ENCODE results near the gene CNTN5. TPM values are rescaled to one million over a fixed set of nuclear protein-coding genes. Genes with fewer than 3 reads are reported as not detected.

Gene CNTN5
- polyA plus RNA-seq, 2 donors = not detected

DNA sequence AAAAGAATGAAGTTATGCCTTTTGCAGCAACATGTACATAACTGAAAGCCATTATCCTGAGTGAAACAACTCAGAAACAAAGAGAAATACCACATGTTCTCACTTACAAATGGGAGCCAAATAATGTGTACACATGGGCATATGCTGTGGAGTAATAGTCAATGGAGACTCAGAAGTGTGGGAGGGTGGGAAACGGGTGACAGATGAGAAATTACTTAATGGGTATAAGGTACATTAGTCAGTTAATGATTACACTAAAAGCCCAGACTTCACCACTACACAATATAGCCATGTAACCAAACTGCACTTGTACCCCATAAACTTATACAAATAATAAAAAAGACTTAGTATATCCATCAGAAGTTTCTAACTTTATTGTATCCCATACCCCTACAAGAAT, 992.3 kb downstream of the CNTN5 start:
- no peak overlapping the region for H3K4me3 ChIP-seq (ENCODE audit: low read depth in 1 of 2, low read length in 2 of 2)
- H3K27me3 ChIP-seq (ENCODE audit: control insufficient read depth in 1 of 2, insufficient read depth in 2 of 2, low read length in 2 of 2) = no peaks in the 10 kb centered on the region
- no peaks in the 10 kb centered on the region for H3K4me1 ChIP-seq (ENCODE audit: control insufficient read depth in 2 of 2, insufficient read depth in 2 of 2, low read length in 1 of 2)
- 50 to 54% methylated on average over 1 of the region's 1 CpG for WGBS, 2 donors
- H3K36me3 ChIP-seq (ENCODE audit: control insufficient read depth in 2 of 2, insufficient read depth in 2 of 2, low read length in 1 of 2) = no peaks in the 10 kb centered on the region
- H3K27ac ChIP-seq (ENCODE audit: low read depth in 2 of 2, low read length in 1 of 2) = no peak overlapping the region
- no peaks in the 10 kb centered on the region for H3K9me3 ChIP-seq (ENCODE audit: control insufficient read depth in 2 of 2, insufficient read depth in 1 of 2, low read depth in 1 of 2, low read length in 1 of 2)

DNA sequence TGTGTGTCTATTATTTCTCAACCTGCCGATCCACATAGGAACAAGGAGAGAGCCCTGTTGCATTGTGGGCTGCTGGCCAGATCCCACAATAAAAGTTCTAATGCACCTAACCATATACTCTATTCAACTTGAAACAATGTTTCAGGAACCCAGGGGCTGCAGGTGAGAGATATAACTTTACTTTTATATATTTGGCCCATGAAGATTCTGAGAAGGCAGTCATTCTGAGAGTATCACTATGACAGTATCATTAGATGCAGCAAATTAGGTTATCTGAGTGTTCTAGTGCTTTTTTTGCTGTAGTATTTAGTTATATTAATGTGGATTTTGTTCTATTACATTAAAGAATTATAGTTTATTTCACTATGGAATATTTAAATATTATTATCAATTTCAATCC, 1011.2 kb downstream of the CNTN5 start:
- no peaks in the 10 kb centered on the region for H3K4me1 ChIP-seq (ENCODE audit: control insufficient read depth in 2 of 2, insufficient read depth in 2 of 2, low read length in 1 of 2)
- no peaks in the 10 kb centered on the region for H3K27me3 ChIP-seq (ENCODE audit: control insufficient read depth in 1 of 2, insufficient read depth in 2 of 2, low read length in 2 of 2)
- no peaks in the 10 kb centered on the region for H3K36me3 ChIP-seq (ENCODE audit: control insufficient read depth in 2 of 2, insufficient read depth in 2 of 2, low read length in 1 of 2)
- no peak overlapping the region for H3K4me3 ChIP-seq (ENCODE audit: low read depth in 1 of 2, low read length in 2 of 2)
- WGBS, 2 donors = 92% methylated on average over 1 of the region's 1 CpG
- no peak overlapping the region for H3K27ac ChIP-seq (ENCODE audit: low read depth in 2 of 2, low read length in 1 of 2)
- H3K9me3 ChIP-seq (ENCODE audit: control insufficient read depth in 2 of 2, insufficient read depth in 1 of 2, low read depth in 1 of 2, low read length in 1 of 2) = no peaks in the 10 kb centered on the region

DNA sequence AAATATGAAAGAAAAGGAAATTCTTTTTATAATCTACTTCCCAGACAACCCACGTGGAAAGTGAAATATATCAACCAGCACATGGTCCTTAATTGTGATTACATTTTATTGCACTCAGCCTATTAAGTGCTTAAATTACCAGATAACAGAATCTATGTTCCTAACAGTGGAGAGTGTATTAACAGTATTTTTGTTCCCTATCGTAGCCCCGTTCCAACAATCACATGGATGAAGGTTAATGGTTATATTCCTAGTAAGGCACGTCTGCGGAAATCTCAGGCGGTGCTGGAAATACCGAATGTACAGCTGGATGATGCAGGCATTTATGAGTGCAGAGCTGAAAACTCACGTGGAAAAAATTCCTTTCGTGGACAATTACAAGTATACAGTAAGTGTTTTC, 1040.3 kb downstream of the CNTN5 start:
- Histone ChIP-seq H3K27me3 (ENCODE audit: control insufficient read depth in 1 of 2, insufficient read depth in 2 of 2, low read length in 2 of 2) (no peaks in the 10 kb centered on the region), H3K36me3 (ENCODE audit: control insufficient read depth in 2 of 2, insufficient read depth in 2 of 2, low read length in 1 of 2) (no peaks in the 10 kb centered on the region), H3K4me3 (ENCODE audit: low read depth in 1 of 2, low read length in 2 of 2) (no peak overlapping the region), H3K27ac (ENCODE audit: low read depth in 2 of 2, low read length in 1 of 2) (no peak overlapping the region), H3K9me3 (ENCODE audit: control insufficient read depth in 2 of 2, insufficient read depth in 1 of 2, low read depth in 1 of 2, low read length in 1 of 2) (no peaks in the 10 kb centered on the region), H3K4me1 (ENCODE audit: control insufficient read depth in 2 of 2, insufficient read depth in 2 of 2, low read length in 1 of 2) (no peaks in the 10 kb centered on the region)
- WGBS, 2 donors = 73 to 78% methylated on average over 9 of the region's 9 CpGs

DNA sequence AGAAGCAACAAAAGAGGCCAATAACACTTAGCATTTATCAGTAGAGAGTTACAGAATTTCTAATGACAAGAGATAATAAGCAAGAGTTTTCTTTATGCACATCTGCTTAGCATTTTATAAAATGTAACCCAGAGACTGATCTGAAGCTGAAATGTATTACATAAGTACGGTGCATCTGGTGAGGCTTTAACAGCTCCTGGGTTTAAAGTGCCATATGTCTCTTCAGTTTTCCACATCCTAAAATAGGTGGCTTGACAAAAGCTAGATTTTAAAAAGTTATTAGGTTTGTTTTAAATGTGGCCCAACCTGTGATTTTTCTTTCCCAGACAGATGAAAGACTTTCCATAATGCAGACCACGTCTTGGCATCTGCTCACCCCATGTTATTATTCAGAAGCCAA, 1045.7 kb downstream of the CNTN5 start:
- 41 to 61% methylated on average over 2 of the region's 2 CpGs for WGBS, 2 donors
- no peaks in the 10 kb centered on the region for H3K27me3 ChIP-seq (ENCODE audit: control insufficient read depth in 1 of 2, insufficient read depth in 2 of 2, low read length in 2 of 2)
- no peaks in the 10 kb centered on the region for H3K9me3 ChIP-seq (ENCODE audit: control insufficient read depth in 2 of 2, insufficient read depth in 1 of 2, low read depth in 1 of 2, low read length in 1 of 2)
- no peaks in the 10 kb centered on the region for H3K36me3 ChIP-seq (ENCODE audit: control insufficient read depth in 2 of 2, insufficient read depth in 2 of 2, low read length in 1 of 2)
- H3K27ac ChIP-seq (ENCODE audit: low read depth in 2 of 2, low read length in 1 of 2) = no peak overlapping the region
- H3K4me3 ChIP-seq (ENCODE audit: low read depth in 1 of 2, low read length in 2 of 2) = no peak overlapping the region
- H3K4me1 ChIP-seq (ENCODE audit: control insufficient read depth in 2 of 2, insufficient read depth in 2 of 2, low read length in 1 of 2) = no peaks in the 10 kb centered on the region

- H3K4me3 ChIP-seq (ENCODE audit: low read depth in 1 of 2, low read length in 2 of 2) = no peak overlapping the region
- no peaks in the 10 kb centered on the region for H3K9me3 ChIP-seq (ENCODE audit: control insufficient read depth in 2 of 2, insufficient read depth in 1 of 2, low read depth in 1 of 2, low read length in 1 of 2)
- H3K27me3 ChIP-seq (ENCODE audit: control insufficient read depth in 1 of 2, insufficient read depth in 2 of 2, low read length in 2 of 2) = no peaks in the 10 kb centered on the region
- no peaks in the 10 kb centered on the region for H3K36me3 ChIP-seq (ENCODE audit: control insufficient read depth in 2 of 2, insufficient read depth in 2 of 2, low read length in 1 of 2)
- WGBS, 2 donors = 35 to 50% methylated on average over 4 of the region's 4 CpGs
- no peaks in the 10 kb centered on the region for H3K4me1 ChIP-seq (ENCODE audit: control insufficient read depth in 2 of 2, insufficient read depth in 2 of 2, low read length in 1 of 2)
- no peak overlapping the region for H3K27ac ChIP-seq (ENCODE audit: low read depth in 2 of 2, low read length in 1 of 2)
Observed at GRCh38 chr11:100068116-100068515, 1047.4 kb downstream of the CNTN5 start.

- H3K27me3 ChIP-seq (ENCODE audit: control insufficient read depth in 1 of 2, insufficient read depth in 2 of 2, low read length in 2 of 2) = no peaks in the 10 kb centered on the region
- H3K4me3 ChIP-seq (ENCODE audit: low read depth in 1 of 2, low read length in 2 of 2) = no peak overlapping the region
- no peaks in the 10 kb centered on the region for H3K4me1 ChIP-seq (ENCODE audit: control insufficient read depth in 2 of 2, insufficient read depth in 2 of 2, low read length in 1 of 2)
- no peaks in the 10 kb centered on the region for H3K36me3 ChIP-seq (ENCODE audit: control insufficient read depth in 2 of 2, insufficient read depth in 2 of 2, low read length in 1 of 2)
- H3K9me3 ChIP-seq (ENCODE audit: control insufficient read depth in 2 of 2, insufficient read depth in 1 of 2, low read depth in 1 of 2, low read length in 1 of 2) = no peaks in the 10 kb centered on the region
- no peak overlapping the region for H3K27ac ChIP-seq (ENCODE audit: low read depth in 2 of 2, low read length in 1 of 2)
Observed at GRCh38 chr11:100072131-100072530, 1051.4 kb downstream of the CNTN5 start.

DNA sequence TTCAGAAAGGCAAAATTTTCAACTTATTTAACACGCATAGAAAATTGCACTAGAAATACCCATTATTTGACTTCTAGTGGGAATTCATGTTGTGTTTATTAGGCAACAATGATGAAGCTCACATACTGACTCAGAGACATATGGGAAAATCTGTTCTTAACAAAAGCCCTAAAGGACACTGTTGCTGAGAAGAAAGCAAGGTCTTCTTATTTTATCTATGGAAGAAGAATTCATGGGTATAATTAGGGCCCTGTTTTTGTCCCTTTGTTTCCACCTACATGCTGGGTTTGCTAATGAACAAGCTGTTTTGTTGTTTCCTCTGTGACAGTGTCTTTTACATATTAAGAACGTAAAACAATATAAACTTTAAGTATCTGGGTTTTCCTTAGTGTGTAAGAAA, 1059.6 kb downstream of the CNTN5 start:
- Histone ChIP-seq H3K9me3 (ENCODE audit: control insufficient read depth in 2 of 2, insufficient read depth in 1 of 2, low read depth in 1 of 2, low read length in 1 of 2) (no peaks in the 10 kb centered on the region), H3K4me3 (ENCODE audit: low read depth in 1 of 2, low read length in 2 of 2) (no peak overlapping the region), H3K36me3 (ENCODE audit: control insufficient read depth in 2 of 2, insufficient read depth in 2 of 2, low read length in 1 of 2) (no peaks in the 10 kb centered on the region), H3K27ac (ENCODE audit: low read depth in 2 of 2, low read length in 1 of 2) (no peak overlapping the region), H3K4me1 (ENCODE audit: control insufficient read depth in 2 of 2, insufficient read depth in 2 of 2, low read length in 1 of 2) (no peaks in the 10 kb centered on the region), H3K27me3 (ENCODE audit: control insufficient read depth in 1 of 2, insufficient read depth in 2 of 2, low read length in 2 of 2) (no peaks in the 10 kb centered on the region)
- 77 to 78% methylated on average over 2 of the region's 2 CpGs for WGBS, 2 donors

GRCh38 chr11:100080821-100081220, 1060.1 kb downstream of the CNTN5 start:
- no peak overlapping the region for H3K4me3 ChIP-seq (ENCODE audit: low read depth in 1 of 2, low read length in 2 of 2)
- H3K9me3 ChIP-seq (ENCODE audit: control insufficient read depth in 2 of 2, insufficient read depth in 1 of 2, low read depth in 1 of 2, low read length in 1 of 2) = no peaks in the 10 kb centered on the region
- H3K27ac ChIP-seq (ENCODE audit: low read depth in 2 of 2, low read length in 1 of 2) = no peak overlapping the region
- H3K4me1 ChIP-seq (ENCODE audit: control insufficient read depth in 2 of 2, insufficient read depth in 2 of 2, low read length in 1 of 2) = no peaks in the 10 kb centered on the region
- H3K27me3 ChIP-seq (ENCODE audit: control insufficient read depth in 1 of 2, insufficient read depth in 2 of 2, low read length in 2 of 2) = no peaks in the 10 kb centered on the region
- no peaks in the 10 kb centered on the region for H3K36me3 ChIP-seq (ENCODE audit: control insufficient read depth in 2 of 2, insufficient read depth in 2 of 2, low read length in 1 of 2)

DNA sequence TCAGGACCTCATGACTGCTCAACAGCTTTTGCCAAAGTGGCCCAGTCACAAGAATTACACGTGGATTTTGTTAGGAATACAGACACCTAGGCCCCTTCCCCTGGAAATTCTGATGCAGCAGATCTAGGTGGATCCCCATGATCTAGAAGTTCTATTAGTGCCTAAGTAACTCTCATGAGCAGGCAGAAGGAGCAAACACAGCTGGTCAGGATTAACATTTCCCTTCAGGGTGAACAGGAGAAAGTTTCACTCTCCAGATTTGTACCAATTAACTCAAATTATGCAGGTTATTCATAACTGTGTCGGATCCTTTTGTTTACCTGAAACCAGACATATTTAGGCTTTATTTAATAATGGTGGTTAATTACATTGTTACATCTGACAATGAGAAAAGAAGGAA, 1072.9 kb downstream of the CNTN5 start:
- no peaks in the 10 kb centered on the region for H3K27me3 ChIP-seq (ENCODE audit: control insufficient read depth in 1 of 2, insufficient read depth in 2 of 2, low read length in 2 of 2)
- H3K9me3 ChIP-seq (ENCODE audit: control insufficient read depth in 2 of 2, insufficient read depth in 1 of 2, low read depth in 1 of 2, low read length in 1 of 2) = peaks cover 0 to 2% of the 10 kb centered on the region in 2 donors
- H3K27ac ChIP-seq (ENCODE audit: low read depth in 2 of 2, low read length in 1 of 2) = no peak overlapping the region
- no peaks in the 10 kb centered on the region for H3K36me3 ChIP-seq (ENCODE audit: control insufficient read depth in 2 of 2, insufficient read depth in 2 of 2, low read length in 1 of 2)
- no peak overlapping the region for H3K4me3 ChIP-seq (ENCODE audit: low read depth in 1 of 2, low read length in 2 of 2)
- 56 to 78% methylated on average over 2 of the region's 2 CpGs for WGBS, 2 donors
- no peaks in the 10 kb centered on the region for H3K4me1 ChIP-seq (ENCODE audit: control insufficient read depth in 2 of 2, insufficient read depth in 2 of 2, low read length in 1 of 2)

DNA sequence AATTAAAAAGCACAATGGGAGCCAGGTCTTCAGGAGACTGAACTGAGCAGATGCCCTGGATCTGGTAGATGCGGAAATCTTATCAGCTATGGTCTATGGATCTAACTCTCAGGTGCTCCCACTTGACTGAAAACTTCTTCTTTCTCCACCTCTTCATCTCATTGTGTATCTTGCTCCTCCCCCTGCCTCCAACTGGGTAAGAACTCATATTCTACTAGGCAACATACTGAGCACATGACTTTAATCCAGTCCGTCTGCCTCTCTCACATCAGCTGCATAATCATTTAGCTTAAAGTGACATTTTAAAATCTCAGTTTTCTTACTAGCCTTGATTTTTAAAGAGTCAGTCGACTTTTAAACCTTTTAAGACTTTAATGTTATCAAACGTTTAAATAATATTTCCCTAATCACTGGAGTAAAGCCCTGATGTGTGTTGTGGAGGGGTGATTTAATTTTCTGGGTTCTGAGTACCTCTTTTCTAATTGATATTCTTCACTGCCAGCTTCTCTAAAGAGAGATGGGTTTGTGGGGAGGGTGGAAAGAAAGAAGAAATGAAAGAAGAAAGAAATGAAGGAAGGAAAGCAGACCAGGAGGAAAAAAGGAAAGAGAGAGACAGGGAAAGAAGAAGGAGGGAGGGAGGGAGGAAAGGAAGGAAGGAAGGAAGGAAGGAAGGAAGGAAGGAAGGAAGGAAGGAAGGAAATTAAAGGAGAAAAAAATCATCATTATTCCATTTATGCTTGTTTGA, 1073.5 kb downstream of the CNTN5 start:
- no peaks in the 10 kb centered on the region for H3K27me3 ChIP-seq (ENCODE audit: control insufficient read depth in 1 of 2, insufficient read depth in 2 of 2, low read length in 2 of 2)
- WGBS, 2 donors = 70 to 73% methylated on average over 4 of the region's 4 CpGs

More for the DNA sequence above, 1073.5 kb downstream of the CNTN5 start:
- H3K4me1 ChIP-seq (ENCODE audit: control insufficient read depth in 2 of 2, insufficient read depth in 2 of 2, low read length in 1 of 2) = no peaks in the 10 kb centered on the region
- H3K36me3 ChIP-seq (ENCODE audit: control insufficient read depth in 2 of 2, insufficient read depth in 2 of 2, low read length in 1 of 2) = no peaks in the 10 kb centered on the region
- no peak overlapping the region for H3K4me3 ChIP-seq (ENCODE audit: low read depth in 1 of 2, low read length in 2 of 2)
- H3K27ac ChIP-seq (ENCODE audit: low read depth in 2 of 2, low read length in 1 of 2) = no peak overlapping the region
- H3K9me3 ChIP-seq (ENCODE audit: control insufficient read depth in 2 of 2, insufficient read depth in 1 of 2, low read depth in 1 of 2, low read length in 1 of 2) = peaks cover 0 to 2% of the 10 kb centered on the region in 2 donors
